NCI-H1694 treated with DMSO at 0.1 percent for 48 hours (cell line): Measurements from ENCODE around the gene HK1.

Experiments used
- DNase-seq: peaks from one replicate; lab custom pipeline; 2025; lab: John Stamatoyannopoulos, UW

Gene HK1

DNA sequence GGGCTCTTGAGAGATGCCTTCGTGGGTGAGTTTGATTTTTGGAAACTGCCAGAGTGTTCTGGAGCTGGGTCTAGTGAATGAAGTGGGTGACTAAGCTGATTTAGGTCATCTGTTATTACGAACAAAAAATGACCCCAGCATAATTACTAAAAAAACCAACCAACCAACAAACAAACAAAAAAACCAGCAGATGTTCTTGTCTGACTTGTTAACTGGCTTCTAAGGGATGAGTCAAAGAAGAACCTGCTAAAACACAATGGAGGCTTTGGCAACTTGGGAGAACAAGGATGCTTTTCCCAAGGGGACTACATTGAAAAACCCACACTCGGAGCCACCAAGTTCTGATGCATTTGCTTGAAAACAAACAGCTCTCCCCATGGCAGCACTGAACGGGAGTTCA, 126.9 kb downstream of the HK1 start:
- DNase-seq = no peak

DNA sequence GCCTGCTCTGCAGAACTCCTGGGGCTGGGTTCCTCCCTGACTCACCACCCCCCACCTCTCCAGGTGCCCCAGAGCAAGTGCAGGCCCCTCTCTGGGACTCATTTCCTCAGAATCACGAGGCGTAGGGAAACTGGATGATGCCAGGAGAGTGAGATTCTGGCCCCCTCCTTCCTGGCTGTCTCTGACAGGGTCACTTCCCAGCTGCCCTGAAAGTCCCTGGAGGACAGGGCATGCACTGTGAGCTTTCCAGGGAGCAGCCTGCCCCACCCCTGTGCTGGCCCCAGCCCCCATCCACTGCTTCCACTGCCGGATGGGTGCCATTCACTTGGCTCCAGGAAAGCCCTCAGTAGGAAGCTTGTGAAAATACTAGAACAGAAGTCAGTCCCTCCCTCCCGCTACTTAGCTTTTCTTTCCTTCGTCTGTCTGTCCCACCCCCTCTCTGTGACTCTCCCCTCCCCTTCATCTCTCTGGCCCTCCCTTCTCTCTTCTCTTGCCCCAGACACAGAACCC, 128.1 kb downstream of the HK1 start:
- no peak for DNase-seq

DNA sequence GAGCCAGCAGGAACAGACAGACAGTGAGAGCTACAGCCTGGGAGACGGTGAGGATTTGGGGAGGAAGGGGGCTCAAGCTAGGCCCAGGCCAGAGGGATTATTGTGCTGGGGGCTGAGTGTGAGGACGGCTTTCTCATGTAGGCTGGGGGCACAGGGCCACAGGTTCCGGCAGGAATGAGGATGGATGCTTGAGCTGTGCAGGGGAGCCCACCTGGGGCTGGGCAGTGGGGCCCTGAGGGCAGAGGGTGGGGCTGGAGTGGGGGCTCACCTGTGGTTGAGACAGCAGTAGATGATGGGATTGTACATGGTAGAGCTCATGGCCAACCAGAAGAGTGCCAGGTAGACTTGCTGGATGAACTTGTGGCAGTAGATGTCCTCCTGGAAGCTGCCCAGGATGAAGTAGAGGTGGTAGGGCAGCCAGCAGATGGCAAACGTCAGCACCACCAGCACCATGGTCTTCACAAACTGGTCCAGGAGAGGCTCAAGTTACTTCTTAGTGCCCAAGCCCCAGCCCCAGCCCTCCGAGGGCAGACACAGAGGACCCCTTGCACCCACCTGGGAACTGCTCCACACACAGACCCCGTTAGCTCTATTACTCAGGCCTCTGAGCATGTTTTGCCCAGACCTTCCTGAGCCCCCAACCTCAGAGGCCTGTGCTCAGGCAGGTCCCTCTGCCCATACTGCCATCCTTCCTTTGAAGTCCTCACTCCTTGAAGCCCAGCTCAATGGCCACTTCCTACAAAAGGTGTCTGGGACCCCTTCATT, 128.7 kb downstream of the HK1 start:
- DNase-seq = no peak

DNA sequence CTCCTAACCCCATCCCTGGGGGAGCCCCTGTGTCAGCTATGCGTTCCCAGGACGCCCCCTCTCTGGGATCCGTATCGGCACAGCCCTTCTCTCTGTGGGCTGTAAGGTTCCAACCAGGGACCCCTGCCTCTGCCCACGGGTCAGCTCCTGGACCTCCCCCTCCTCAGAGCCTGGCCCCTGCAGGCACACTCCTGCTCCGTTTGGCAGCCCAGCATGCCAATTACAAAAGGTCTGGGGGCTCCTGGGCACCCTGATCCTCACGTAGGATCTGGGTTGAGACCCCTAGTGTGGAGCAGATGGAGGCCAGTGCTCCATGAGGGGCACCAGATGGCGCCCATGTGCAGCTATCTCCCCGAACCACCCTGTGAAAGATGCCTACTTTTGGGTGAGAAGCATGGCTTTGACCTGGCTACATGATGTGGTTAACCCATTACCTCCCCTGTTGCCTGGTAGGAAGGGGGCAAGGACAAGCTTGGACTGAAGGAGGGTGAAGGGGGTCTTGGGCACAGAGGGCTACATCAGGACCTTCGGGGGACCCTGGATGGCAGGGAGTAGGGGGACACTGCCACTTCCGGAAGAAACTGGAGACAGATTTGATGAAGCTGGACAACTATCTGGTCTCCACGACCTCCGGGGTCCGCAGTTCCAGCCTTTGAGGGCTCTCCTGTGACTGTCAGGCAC, 129.5 kb downstream of the HK1 start:
- DNase-seq = peak; percentile 65

DNA sequence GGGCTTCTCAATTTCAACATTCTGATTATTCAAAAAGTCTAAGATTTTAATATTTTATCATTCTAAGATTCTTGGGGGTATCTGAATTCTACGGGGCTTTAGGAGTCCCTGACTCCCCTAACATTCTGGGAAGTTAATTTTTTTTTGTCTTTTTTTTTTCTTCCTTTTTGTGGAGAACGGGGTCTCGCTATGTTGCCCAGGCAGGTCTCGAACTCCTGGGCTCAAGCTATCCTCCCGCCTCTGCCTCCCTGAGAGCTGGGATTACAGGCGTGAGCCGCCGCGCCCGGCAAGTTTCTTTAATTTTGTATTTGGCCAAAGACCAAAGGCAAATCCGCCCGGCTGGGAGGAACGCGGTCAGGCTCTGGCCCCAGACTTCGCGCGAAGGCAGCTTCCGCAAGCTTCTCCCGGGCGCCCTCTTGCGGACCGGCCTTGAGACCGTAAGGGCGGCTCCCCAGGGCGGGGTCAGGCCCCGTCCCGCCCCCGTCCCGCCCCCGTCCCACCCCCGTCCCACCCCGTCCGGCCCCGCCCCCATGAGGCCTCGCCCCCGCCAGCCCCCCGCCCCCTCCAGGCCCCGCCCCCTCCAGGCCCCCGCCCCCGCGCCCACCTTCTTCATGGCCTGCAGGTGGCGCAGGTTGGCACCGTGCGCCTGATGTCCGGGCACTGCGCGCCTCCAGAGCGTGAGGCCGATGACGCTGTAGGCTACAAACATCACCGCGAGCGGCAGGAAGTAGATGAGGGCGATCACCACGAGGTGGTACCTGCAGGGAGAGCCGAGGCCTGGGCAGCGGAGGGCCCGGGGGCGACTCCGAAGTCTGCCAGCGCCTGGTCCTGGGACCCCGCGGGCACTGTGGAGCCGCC, 130.3 kb downstream of the HK1 start:
- DNase-seq = peak; percentile 82

DNA sequence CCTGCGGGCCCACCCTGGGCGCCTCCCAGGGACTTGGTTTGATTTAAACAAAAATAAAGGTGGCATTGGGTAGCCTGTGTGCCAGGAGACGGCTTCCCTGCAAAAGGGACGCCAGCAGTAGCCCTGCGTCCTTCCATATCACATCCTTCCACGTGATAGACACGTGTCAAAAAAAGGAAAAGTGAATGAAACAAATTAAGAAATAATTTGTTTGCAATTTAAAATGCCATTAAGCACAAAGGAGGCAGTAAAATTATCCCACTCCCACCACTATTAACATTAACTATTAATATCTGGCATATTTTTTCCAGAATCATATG, 130.8 kb downstream of the HK1 start:
- no peak for DNase-seq

DNA sequence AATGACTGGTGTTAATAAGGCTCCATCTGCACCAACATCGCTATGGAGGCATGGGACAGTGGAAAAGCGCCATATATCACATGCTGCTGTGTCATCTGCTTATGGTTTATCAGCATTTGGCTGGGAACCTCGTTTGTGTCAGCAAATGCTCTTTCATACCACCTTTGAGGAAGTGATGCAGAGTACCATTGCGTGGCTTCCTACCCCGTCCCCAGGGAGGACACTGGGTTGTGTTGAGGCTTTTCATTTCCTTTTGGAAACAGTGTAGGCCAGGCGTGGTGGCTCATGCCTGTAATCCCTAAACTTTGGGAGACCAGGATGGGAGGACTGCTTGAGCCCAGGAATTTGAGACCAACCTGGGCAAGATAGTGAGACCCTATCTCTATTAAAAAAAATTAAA, 131.7 kb downstream of the HK1 start:
- DNase-seq = no peak

DNA sequence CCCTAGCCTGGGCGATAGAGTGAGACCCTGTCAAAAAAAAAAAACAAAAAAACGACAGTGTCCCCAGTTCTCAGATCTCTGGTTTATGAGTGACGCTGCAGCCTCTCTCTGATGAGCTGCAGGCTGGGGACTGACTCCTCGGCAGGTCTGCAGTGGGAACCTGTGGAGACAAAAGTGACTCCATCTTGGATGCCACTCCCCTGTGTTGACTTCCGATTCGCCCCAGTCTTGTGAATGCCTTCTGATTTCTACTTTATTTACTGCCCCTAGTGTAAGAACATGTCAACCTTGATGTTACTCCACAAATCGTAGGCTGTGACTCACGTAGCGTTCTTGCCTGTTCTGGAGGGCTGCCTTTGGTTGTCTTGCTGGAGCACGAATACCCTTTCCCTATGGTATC, 132.2 kb downstream of the HK1 start:
- DNase-seq = no peak

DNA sequence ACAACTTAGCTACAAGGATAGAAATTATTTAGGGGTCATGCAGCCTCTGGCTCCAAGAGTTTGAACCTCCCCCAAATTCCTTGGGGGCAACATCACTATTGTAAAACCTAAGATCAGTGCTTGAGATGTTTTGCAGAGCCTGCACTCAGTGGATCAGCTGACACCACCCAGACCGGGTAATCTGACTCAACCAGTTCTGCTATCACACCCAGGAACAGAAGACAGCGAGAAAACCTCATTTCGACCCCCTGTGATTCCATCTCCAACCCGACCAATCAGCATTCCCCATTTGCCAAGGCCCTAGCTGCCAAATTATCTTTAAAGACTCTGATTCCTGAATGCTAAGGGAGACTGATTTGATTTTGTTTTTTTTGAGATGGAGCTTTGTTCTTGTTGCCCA, 133.2 kb downstream of the HK1 start:
- no peak for DNase-seq

DNA sequence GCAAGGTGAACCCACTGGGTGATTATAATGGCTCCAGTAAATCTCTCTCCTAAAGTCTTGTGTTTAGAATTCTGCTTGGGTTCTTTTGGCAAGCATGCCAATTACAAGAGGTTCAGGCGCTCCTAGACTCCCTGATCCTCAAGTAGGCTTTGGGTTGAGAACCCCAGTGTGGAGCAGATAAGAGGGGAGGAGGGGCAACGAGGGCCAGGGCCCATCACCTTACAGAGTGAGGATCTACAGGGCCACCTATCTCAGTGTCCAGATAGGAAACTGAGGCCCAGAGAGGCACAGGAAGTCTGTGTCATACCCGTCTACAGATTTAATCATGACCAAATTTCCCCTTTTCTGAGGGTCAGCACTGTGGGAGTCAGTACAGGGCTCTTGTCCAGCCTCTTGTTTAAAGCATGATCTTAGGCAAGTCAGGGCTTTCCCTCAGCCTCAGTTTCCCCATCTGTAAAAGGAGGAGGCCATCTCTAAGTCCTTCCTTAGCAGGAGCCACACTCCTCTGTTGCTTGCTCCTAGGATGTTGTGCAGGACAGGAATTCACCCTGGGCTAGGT, 134.0 kb downstream of the HK1 start:
- DNase-seq = no peak

DNA sequence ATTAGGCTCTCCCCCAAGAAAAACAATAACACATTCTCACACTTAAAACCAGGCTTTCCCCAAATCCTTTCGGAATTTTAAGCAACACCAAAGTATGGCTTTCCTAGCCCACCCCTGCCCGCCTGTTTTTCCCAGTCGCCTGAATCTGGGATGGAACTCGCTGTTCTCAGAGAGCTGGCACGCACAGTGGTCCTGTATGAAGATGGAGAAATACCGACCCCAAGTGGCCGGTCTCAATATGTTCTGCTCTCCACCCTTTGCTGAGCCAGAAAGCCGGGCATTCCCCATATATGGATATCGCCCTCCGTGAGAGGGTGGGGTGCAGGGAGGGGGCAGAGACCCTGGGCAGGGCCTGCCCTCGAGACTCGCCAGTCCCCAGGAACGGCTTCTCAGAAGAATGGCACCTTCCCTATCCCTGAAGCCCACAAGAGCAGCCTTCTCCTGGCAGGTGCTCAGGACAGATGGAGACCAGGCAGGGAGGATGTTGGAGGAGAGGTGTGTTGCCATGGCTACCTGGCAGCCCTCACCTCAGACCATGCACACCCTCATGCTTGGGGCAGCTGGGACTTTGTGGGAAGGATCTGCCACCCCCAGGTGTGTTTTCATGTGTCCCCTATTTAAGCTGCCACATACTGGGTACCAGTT, 135.0 kb downstream of the HK1 start:
- peak; percentile 71 for DNase-seq

DNA sequence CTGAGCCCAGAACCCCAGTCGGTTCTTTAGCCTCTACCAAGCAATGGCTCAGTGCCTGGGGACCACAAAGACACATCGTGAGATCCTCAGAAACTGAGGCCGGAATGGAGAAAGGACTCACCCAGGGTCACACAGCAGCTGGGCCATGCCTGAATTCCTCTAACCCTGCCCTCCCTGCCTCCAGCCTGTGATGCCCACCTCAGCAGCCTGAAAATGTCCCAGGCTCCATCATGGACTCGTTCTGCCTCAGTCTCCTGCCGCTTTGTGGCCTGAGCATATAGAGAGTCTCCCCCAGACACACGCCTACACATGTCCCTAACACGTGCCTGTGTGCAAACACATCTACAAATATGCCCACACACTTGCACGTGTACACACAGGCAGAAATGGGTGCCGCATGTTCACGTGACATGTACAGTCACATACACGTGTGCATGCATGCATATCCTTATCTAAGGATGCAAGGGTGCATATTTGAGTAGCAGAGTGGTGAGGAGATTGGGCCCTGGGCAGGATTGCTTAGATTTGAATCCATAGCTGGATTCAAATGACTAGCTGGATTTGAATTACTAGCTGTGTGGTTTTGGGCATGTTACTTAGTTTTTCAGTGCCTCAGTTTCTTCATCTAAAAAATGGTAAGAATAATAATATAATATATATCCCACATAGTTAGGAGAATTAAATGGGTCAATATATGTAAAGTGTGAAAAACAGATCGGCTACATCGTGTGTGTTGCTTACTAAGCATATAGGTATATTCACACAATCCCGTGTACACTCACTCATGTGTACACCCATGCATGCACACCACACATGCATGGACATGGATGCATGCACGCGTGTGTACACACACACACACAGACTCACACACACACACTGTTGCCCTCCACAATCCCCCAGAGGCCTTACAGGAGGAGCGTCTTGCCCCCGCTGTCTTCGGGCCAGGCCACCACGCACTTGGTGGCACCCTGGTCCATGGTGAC, 136.0 kb downstream of the HK1 start:
- no peak for DNase-seq

DNA sequence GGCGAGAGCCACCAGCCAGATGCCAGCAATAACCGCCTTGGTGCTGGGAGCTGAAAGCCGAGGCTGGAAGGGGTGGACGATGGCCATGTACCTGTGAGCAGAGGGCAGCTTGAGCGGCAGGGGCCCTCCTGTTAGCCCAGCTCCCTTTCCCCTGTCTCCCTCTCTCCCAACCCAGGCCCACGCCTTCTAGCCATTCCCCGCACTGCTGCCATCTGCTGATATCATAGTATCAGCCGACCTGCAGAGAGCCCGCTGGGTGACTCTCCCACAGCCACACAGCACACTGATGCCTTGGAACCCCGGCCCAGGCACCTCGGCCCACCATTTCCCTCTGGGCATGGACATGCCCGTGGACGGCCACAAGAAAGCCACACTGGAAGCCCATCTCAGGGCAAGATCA, 136.8 kb downstream of the HK1 start:
- no peak for DNase-seq

DNA sequence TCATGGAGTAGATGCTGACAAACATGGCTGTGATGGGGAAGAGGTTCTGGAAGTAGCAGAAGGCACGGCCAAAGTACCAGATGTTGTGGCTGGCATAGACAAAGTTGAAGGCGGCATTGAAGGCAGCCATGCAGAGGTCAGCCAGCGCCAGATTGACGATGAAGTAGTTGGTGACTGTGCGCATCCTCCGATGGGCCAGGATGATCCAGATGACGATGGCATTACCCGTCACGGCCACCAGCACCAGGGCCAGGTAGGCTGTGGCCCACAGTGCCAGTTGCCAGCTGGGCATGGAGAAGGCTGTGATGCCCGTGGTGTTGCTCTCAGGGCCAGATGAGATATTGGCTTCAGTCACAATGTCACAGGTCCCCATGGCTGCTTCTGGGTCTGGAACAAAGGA, 137.7 kb downstream of the HK1 start:
- no peak for DNase-seq

DNA sequence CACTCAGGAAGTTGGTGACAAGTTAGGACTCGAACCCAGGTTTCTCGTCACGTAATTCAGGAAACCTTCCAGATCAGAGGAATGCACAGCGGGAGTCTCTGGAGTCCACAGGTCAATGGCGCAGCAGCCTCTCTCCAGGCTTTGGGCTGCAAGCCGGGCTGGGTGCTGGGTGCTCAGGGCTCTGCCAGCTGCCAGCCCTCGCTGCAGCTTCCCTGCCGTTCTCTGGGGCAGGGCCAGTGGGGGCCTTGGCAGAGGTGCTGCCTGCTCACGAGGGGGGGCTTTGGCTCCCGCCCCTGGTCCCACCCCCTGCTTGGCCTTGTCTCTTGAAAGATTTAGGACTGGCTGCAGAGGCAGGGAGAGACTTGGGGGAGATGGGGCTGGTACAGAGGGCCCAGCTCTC, 138.4 kb downstream of the HK1 start, which contains the start of gene TACR2:
Gene TACR2, minus strand, starts transcription at position 224 of the 400 bp plus-strand sequence. CDS start 595 bp downstream, outside the sequence.
- DNase-seq = no peak

DNA sequence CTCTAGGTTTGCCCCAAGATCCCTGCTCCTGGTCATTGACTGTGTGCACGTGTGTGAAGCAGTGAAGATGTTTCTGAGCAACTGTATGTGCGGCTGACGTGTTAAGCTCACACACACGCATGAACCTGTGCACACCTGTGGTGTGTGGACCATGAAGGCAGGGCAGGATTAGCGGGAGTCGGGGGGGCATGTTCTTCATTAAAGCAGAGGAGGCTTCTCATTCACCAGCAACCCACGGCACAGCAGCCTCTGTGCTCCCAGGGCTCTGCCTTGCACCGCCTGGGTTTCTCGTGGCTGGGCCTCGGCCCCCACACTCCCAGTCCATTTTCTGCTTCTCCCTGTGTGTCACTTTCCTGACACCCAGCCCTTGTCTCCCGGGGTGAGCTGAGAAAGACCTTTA, 139.2 kb downstream of the HK1 start:
- DNase-seq = no peak

DNA sequence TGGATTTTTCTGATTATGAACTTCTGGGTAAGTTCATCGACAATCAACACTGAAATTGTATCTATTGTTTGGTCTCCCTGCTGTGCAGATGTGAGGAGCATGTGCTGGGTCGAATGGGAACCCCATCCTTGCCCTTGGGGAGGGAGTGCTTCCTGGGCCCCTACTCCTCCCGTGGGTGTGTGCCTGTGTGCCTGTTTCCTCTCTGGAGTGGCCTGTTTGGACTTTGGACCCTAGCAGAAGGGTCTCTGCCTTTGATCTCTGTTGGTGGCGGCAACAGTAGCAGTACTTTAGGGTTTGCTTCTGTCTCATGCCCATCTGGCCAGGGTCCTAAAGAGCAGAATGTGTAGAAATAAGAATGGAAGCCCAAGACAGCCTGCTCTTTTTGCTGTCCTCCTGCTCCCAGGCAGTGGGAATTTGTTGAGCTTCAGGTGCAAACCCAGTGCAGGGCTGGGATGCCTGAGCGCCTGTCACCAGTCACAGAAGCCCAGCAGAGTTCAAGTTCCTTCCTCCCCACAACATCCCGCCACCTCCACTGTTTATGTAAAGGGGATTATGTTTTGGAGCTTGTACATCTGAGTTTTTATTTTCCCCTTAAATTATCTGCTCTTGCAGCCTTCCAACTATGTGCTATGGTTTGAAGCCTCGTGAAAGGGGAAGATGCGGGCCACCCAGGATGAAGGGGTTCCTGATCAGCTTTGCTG, 139.9 kb downstream of the HK1 start:
- DNase-seq = no peak

DNA sequence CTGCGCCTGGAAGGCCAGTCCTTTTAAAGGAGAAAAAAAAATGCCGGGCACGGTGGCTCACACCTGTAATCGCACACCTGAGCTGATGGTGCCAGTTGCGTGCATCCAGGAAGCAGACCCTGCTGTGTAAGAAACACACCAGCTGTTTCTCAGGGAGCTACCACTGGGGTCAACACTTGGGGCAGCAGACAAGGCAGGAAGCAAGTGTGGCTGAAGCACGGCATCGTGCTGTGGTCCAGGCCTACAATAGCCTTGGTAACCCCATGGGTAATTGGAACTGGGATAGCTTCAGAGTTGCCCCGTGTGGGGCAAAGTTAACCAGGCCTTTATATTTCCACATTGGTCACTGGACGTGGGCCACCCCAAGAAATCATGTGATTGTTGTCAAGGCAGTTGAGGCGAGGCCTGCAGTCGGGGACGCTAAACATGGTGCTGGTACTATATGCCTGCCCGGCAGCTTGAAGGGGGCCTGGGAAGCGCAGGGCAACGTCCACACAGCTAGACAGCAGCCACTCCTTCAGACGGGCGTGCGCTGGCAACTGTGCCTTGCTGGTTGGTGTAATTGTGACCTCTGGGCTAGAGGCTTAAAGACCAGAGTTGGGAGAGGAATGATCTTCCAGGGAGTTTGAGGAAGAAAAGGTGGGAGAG, 140.9 kb downstream of the HK1 start:
- no peak for DNase-seq

DNA sequence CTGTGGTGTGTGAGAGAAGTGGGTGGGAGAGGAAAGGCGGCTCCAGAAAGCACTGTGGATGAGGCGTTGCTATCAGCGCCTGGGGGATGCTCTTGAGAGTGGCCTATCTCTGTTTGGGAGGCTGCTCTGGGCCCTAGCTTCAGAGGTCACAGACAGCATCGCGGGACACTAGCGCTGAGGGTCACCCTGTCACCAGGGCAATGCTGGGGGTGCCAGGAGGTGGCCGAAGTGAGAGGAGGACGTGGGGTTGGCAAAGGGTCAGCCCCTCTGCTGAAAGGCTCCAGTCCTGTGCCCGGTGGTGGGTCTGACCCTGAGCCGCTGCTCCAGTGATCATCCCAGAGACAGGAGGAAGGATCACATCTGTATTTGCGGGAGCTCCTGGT, 141.4 kb downstream of the HK1 start:
- DNase-seq = no peak
